K562 (cell line): Measurements from ENCODE around the gene HACD1. TPM values are rescaled to one million over a fixed set of nuclear protein-coding genes. Genes with fewer than 3 reads are reported as not detected.

Experiments used
- ATAC-seq: fragments of 200-7000 bp; cut with Tn5 transposase; 3 replicates; pipeline ENCODE4 v1.9.1; 2020; ENCODE audit warnings: moderate library complexity
- BruUV-seq: library from RNA; stranded (reverse); fragments of 400-500 nt; replicated peaks from 2 replicates; lab custom pipeline; 2021; lab: Mats Ljungman, UMichigan
- CTCF ChIA-PET: fragments of 300-600 bp; formaldehyde crosslinking; extraction: SDS; loops from one replicate; lab custom pipeline; 2021; ENCODE audit warnings: low intra/inter-chr PET ratio; lab: Yijun Ruan, JAX
- POLR2A ChIA-PET: fragments of 300-600, 350-650 bp; sonication (Branson Sonifier 250); formaldehyde crosslinking; extraction: SDS; loops from one replicate; lab custom pipeline; 2021; ENCODE audit warnings: antibody characterized with exemption, inconsistent platforms; lab: Yijun Ruan, JAX
- DNase-seq, 4 experiments: peaks; one replicate each; pipeline versions ENCODE4 v3.0.0 to v3.0.0-alpha.2; 2011 to 2018; ENCODE audit warnings: low spot score in 3 of 4, mixed read lengths in 3 of 4; ENCODE audit errors: extremely low read depth in 1 of 4
- FAIRE-seq: peaks from 2 replicates; lab custom pipeline; 2011; peaks lifted over from hg19 to GRCh38; lab: Jason Lieb, UNC
- H2AFZ ChIP-seq: 2 replicates; pipeline ENCODE4 v1.6.0; 2011; ENCODE audit warnings: low read depth, low read length, control low read depth, inconsistent platforms
- H3K27ac ChIP-seq: fragments of 200-600 bp; 3 replicates; pipeline ENCODE4 v1.8.0; 2011; ENCODE audit warnings: low read depth, mild to moderate bottlenecking, control low read depth, inconsistent platforms, low read length, moderate library complexity, mixed read lengths; ENCODE audit errors: extremely low read depth
- H3K27me3 ChIP-seq, 2 experiments: fragments of 300-600 bp in 1 of 2; 2 replicates in 1 of 2; 3 replicates in 1 of 2; pipeline versions ENCODE4 v1.6.0 to v1.8.0; 2011; ENCODE audit warnings: inconsistent platforms in 2 of 2, low read length in 2 of 2, mild to moderate bottlenecking in 1 of 2, mixed read lengths in 1 of 2, moderate library complexity in 1 of 2; ENCODE audit not compliant: control insufficient read depth in 2 of 2, insufficient read depth in 2 of 2
- H3K36me3 ChIP-seq: fragments of 300-600 bp; 3 replicates; pipeline ENCODE4 v1.8.0; 2011; ENCODE audit warnings: mild to moderate bottlenecking, low read length, inconsistent platforms; ENCODE audit not compliant: control insufficient read depth, insufficient read depth
- H3K4me1 ChIP-seq, 2 experiments: fragments of 200-600 bp in 1 of 2; replicated peaks in 1 of 2; 2 replicates in 1 of 2; 3 replicates in 1 of 2; pipeline versions ENCODE4 v1.5.1 to v1.8.0; 2011; ENCODE audit warnings: inconsistent platforms in 2 of 2, low read length in 2 of 2, mild to moderate bottlenecking in 1 of 2, mixed read lengths in 1 of 2, moderate library complexity in 1 of 2; ENCODE audit not compliant: control insufficient read depth in 2 of 2, insufficient read depth in 2 of 2
- H3K4me2 ChIP-seq: 2 replicates; pipeline ENCODE4 v1.6.1; 2011; ENCODE audit warnings: low read length, control low read depth, inconsistent platforms, mixed read lengths; ENCODE audit not compliant: insufficient read depth
- H3K4me3 ChIP-seq: fragments of 200-600 bp; sonication (generic), shearing (Covaris generic); 2 replicates; pipeline ENCODE4 v1.5.1; 2016; ENCODE audit warnings: control low read depth, inconsistent platforms
- H3K79me2 ChIP-seq: fragments of 200-600 bp; 3 replicates; pipeline ENCODE4 v1.8.0; 2011; ENCODE audit warnings: low read length, inconsistent platforms; ENCODE audit not compliant: control insufficient read depth, insufficient read depth
- H3K9ac ChIP-seq, 2 experiments: 2 replicates each; pipeline versions ENCODE4 v1.6.0 to v1.6.1; 2011; ENCODE audit warnings: low read depth in 2 of 2, low read length in 2 of 2, control low read depth in 1 of 2, inconsistent platforms in 1 of 2, mild to moderate bottlenecking in 1 of 2, mixed read lengths in 1 of 2; ENCODE audit not compliant: insufficient read depth in 1 of 2
- H3K9me1 ChIP-seq: one replicate; pipeline ENCODE4 v1.6.0; 2011; ENCODE audit warnings: inconsistent platforms, mild to moderate bottlenecking, low read length, moderate library complexity; ENCODE audit not compliant: control insufficient read depth, insufficient read depth
- H3K9me3 ChIP-seq: replicated peaks from 2 replicates; pipeline ENCODE4 v1.5.1; 2011; ENCODE audit warnings: low read depth, low read length, inconsistent platforms; ENCODE audit not compliant: control insufficient read depth, insufficient read depth
- H4K20me1 ChIP-seq: replicated peaks from 2 replicates; pipeline ENCODE4 v1.6.1; 2011; ENCODE audit warnings: low read length, inconsistent platforms, mixed read lengths; ENCODE audit not compliant: control insufficient read depth, insufficient read depth
- ARID1B ChIP-seq: fragments of 450-650 bp; IDR thresholded peaks from 2 replicates; pipeline ENCODE4 v1.6.1; 2016; ENCODE audit warnings: antibody characterized with exemption, mild to moderate bottlenecking, inconsistent platforms
- BDP1 ChIP-seq: IDR thresholded peaks from 3 replicates; pipeline ENCODE4 v1.6.1; 2011; ENCODE audit not compliant: insufficient read length, insufficient read depth
- DMBX1 ChIP-seq: fragments of 250-450 bp; sonication (Bioruptor Pico); IDR thresholded peaks from 2 replicates; pipeline ENCODE4 v1.8.0; 2022; ENCODE audit warnings: inconsistent platforms, mild to moderate bottlenecking, moderate library complexity, borderline replicate concordance
- HDAC8 ChIP-seq: fragments of 450-650 bp; IDR thresholded peaks from 2 replicates; pipeline ENCODE4 v1.6.1; 2016; ENCODE audit warnings: mild to moderate bottlenecking, missing genetic modification characterization, moderate library complexity, missing compliant biosample characterization
- ILK ChIP-seq: fragments of 450-650 bp; IDR thresholded peaks from 2 replicates; pipeline ENCODE4 v1.6.1; 2016; ENCODE audit warnings: missing genetic modification characterization, low read depth, mild to moderate bottlenecking, missing compliant biosample characterization, moderate library complexity, borderline replicate concordance
- MAFG ChIP-seq: fragments of 450-650 bp; conservative IDR thresholded peaks from 2 replicates; pipeline ENCODE4 v1.6.1; 2016; ENCODE audit warnings: missing genetic modification characterization, missing compliant biosample characterization
- PHF20 ChIP-seq: fragments of 450-650 bp; IDR thresholded peaks from 2 replicates; pipeline ENCODE4 v1.6.1; 2018; ENCODE audit not compliant: partially characterized antibody
- RFX1 ChIP-seq: fragments of 450-650 bp; IDR thresholded peaks from 2 replicates; pipeline ENCODE4 v1.6.1; 2016; ENCODE audit warnings: mild to moderate bottlenecking, moderate library complexity
- SMC3 ChIP-seq: conservative IDR thresholded peaks from 2 replicates; pipeline ENCODE4 v1.6.1; 2011; ENCODE audit warnings: low read depth, low read length, improper control_type of control experiment; ENCODE audit not compliant: insufficient read depth
- WGBS: fragments of 100-300 bp; shearing (Covaris generic); methylation state at CpG from one replicate; pipeline ENCODE4 v1.1.6; 2016; ENCODE audit warnings: low coverage, mixed read lengths; ENCODE audit not compliant: insufficient coverage; ENCODE audit errors: missing lambda C conversion rate; 5-methylcytosine and 5-hydroxymethylcytosine counted together
- in situ Hi-C: fragments of 300-500 bp; cut with MboI; formaldehyde crosslinking; loops from 4 replicates; pipeline ENCODE4 v1.15.0; 2018; ENCODE audit warnings: inconsistent platforms, mixed read lengths
- intact Hi-C: fragments of 100-400 bp; cut with micrococcal nuclease; formaldehyde crosslinking; loops from 2 replicates; pipeline ENCODE4 v1.14.2; 2022
- polyA plus RNA-seq, 8 experiments: library from polyadenylated mRNA; depleted of rRNA in 4 of 8; stranded (reverse) in 5 of 8; unstranded in 3 of 8; fragments of >200 nt; fragmentation: Nextera tagmentation in 2 of 8; fragmentation: Illumina TruSeq in 1 of 8; extraction: Ambion mirVana in 2 of 8; extraction: Trizol in 1 of 8; gene quantifications; 2 replicates each; pipeline versions ENCODE4 v1.2.1 to v1.2.3, GENCODE V29; 2011 to 2014; ENCODE audit warnings: inconsistent platforms in 1 of 8, missing spikeins in 1 of 8
- total RNA-seq, 7 experiments: library from RNA; depleted of rRNA in 6 of 7; stranded (reverse); fragments of >200 nt in 6 of 7; fragmentation: Illumina TruSeq in 2 of 7; extraction: Trizol in 2 of 7; gene quantifications; 2 replicates each; pipeline versions ENCODE4 v1.2.1 to v1.2.3, GENCODE V29; 2011 to 2021; ENCODE audit warnings: low replicate concordance in 1 of 7
- TF ChIP-seq, protein P1 (sequence below): sonication (generic); IDR thresholded peaks from 2 replicates; pipeline ENCODE4 v1.6.1; 2016
- TF ChIP-seq, protein P2 (sequence below), 2 experiments: fragments of 450-650 bp in 1 of 2; sonication (generic) in 1 of 2; formaldehyde crosslinking in 1 of 2; IDR thresholded peaks; 2 replicates each; pipeline versions ENCODE4 v1.7.1 to v1.9.0; 2016 to 2022; ENCODE audit warnings: inconsistent platforms in 1 of 2, mild to moderate bottlenecking in 1 of 2, missing genetic modification reagents in 1 of 2
- TF ChIP-seq, protein P3 (sequence below): fragments of 250-450 bp; sonication (Bioruptor Pico); IDR thresholded peaks from 2 replicates; pipeline ENCODE4 v1.5.0; 2021

HACD1 gene
- total and polyA plus RNA-seq, 9 of the 15 experiments (the other 6 are each of a cell fraction or from before 2014, with no cell fraction given): 0.99 to 4.5 (median 2.4) TPM

DNA sequence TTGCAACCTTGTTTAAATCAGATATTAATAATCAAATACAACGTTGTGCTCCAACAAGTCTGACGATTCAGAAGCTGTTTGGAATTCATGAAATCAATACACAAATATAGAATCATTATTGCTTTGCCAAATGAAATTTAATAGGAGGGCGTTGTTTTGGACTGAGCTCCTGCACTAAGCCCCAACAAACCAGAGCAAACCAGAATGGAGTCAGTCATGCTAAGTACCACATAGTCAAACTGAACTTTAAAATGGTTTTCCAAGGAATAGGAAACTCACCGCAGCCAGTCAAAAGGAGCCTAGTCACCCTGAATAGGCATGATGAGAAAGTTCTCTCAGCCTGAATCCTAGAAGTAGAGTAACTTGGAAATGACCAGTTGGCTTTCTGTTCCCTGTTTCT, 53.7 kb downstream of the HACD1 start:
- POLR2A ChIA-PET: interaction anchor here (1.1 to 1.3 kb wide), 2 partner anchors 13 to 15 kb away, joined by 3 to 4 read pairs; no protein-coding TSS in a partner anchor
- Histone ChIP-seq H3K27me3 (no peaks in the 10 kb centered on the region), H3K9ac (no peak overlapping the region), H3K79me2 (no peaks in the 10 kb centered on the region), H3K9me3 (no peaks in the 10 kb centered on the region), H3K36me3 (no peaks in the 10 kb centered on the region), H2AFZ (peak overlapping the region; percentile 63), H3K9me1 (no peaks in the 10 kb centered on the region), H3K4me3 (no peak overlapping the region), H3K27ac (no peak overlapping the region), H3K4me1 (no peaks in the 10 kb centered on the region; a peak in 1 of 5 replicates), H3K4me2 (no peak overlapping the region), H4K20me1 (no peaks in the 10 kb centered on the region)
- in situ Hi-C loops: no loop called here
- WGBS: 41% methylated on average over 4 of the region's 4 CpGs
- DNase-seq (no peak), ATAC-seq (no peak), FAIRE-seq (peak; percentile 11)
- no TSS peak for BruUV-seq
- intact Hi-C loops: no loop called here
- CTCF ChIA-PET: no interaction called here
- TF ChIP-seq, protein P1, sequence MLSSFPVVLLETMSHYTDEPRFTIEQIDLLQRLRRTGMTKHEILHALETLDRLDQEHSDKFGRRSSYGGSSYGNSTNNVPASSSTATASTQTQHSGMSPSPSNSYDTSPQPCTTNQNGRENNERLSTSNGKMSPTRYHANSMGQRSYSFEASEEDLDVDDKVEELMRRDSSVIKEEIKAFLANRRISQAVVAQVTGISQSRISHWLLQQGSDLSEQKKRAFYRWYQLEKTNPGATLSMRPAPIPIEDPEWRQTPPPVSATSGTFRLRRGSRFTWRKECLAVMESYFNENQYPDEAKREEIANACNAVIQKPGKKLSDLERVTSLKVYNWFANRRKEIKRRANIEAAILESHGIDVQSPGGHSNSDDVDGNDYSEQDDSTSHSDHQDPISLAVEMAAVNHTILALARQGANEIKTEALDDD: no peak
- TF ChIP-seq HDAC8 (tag) (0 out of 2 replicates have a peak, but pooled peaks have one; percentile 41), SMC3 (no peak), DMBX1 (CRISPR knock-in tag) (peak; percentile 97), RFX1 (no peak), ARID1B (no peak), BDP1 (no peak), PHF20 (no peak), ILK (tag) (peak; percentile 80), MAFG (tag) (peak; percentile 51)
- TF ChIP-seq, protein P2, sequence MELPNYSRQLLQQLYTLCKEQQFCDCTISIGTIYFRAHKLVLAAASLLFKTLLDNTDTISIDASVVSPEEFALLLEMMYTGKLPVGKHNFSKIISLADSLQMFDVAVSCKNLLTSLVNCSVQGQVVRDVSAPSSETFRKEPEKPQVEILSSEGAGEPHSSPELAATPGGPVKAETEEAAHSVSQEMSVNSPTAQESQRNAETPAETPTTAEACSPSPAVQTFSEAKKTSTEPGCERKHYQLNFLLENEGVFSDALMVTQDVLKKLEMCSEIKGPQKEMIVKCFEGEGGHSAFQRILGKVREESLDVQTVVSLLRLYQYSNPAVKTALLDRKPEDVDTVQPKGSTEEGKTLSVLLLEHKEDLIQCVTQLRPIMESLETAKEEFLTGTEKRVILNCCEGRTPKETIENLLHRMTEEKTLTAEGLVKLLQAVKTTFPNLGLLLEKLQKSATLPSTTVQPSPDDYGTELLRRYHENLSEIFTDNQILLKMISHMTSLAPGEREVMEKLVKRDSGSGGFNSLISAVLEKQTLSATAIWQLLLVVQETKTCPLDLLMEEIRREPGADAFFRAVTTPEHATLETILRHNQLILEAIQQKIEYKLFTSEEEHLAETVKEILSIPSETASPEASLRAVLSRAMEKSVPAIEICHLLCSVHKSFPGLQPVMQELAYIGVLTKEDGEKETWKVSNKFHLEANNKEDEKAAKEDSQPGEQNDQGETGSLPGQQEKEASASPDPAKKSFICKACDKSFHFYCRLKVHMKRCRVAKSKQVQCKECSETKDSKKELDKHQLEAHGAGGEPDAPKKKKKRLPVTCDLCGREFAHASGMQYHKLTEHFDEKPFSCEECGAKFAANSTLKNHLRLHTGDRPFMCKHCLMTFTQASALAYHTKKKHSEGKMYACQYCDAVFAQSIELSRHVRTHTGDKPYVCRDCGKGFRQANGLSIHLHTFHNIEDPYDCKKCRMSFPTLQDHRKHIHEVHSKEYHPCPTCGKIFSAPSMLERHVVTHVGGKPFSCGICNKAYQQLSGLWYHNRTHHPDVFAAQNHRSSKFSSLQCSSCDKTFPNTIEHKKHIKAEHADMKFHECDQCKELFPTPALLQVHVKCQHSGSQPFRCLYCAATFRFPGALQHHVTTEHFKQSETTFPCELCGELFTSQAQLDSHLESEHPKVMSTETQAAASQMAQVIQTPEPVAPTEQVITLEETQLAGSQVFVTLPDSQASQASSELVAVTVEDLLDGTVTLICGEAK (IDR thresholded peaks at IDR 0.05): no peak
- TF ChIP-seq, protein P2 (CRISPR knock-in tag; IDR thresholded peaks at IDR 0.05): no peak
- TF ChIP-seq, protein P3, sequence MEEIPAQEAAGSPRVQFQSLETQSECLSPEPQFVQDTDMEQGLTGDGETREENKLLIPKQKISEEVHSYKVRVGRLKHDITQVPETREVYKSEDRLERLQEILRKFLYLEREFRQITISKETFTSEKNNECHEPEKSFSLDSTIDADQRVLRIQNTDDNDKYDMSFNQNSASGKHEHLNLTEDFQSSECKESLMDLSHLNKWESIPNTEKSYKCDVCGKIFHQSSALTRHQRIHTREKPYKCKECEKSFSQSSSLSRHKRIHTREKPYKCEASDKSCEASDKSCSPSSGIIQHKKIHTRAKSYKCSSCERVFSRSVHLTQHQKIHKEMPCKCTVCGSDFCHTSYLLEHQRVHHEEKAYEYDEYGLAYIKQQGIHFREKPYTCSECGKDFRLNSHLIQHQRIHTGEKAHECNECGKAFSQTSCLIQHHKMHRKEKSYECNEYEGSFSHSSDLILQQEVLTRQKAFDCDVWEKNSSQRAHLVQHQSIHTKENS: no peak
